ENCODE measurements around the gene RNF40. TPM values are rescaled to one million over a fixed set of nuclear protein-coding genes. Genes with fewer than 3 reads are reported as not detected.
A peak's percentile ranks its signal among the peaks of the same experiment; 100 is the strongest.

The RNF40 gene
- 63.5 and 75.3 TPM in 2 replicates for total RNA-seq
- polyA plus RNA-seq: 70.4 and 75.6 TPM in 2 replicates

- H3K4me3 ChIP-seq: peak within 1 kb of the TSS; percentile 51
- H3K9me2 ChIP-seq (replicated peaks; ENCODE audit: insufficient read depth): no peaks in the 10 kb centered on the region
- peak; percentile 97 for DNase-seq (ENCODE audit: low spot score)
- H3K4me2 ChIP-seq: peak within 1 kb of the TSS; percentile 98
- H3K9me3 ChIP-seq (ENCODE audit: low read depth): no peaks in the 10 kb centered on the region
- H3K27ac ChIP-seq: peak within 1 kb of the TSS; percentile 69
- H3K79me2 ChIP-seq: peaks cover 28% of the 10 kb centered on the region
- H4K20me1 ChIP-seq (ENCODE audit: insufficient read depth, poor library complexity, severe bottlenecking): no peaks in the 10 kb centered on the region
- peaks cover 17% of the 10 kb centered on the region for H3K4me1 ChIP-seq (ENCODE audit: insufficient read depth)
- H2AFZ ChIP-seq: peak within 1 kb of the TSS; percentile 70
- TF ChIP-seq CTCF (IDR thresholded peaks at IDR 0.05; ENCODE audit: poor library complexity) (no peak), EZH2phosphoT487 (IDR thresholded peaks at IDR 0.05; ENCODE audit: low read depth, severe bottlenecking, unreplicated experiment) (no peak), EZH2 (IDR thresholded peaks at IDR 0.05; ENCODE audit: borderline replicate concordance) (no peak)
- no peaks in the 10 kb centered on the region for H3K27me3 ChIP-seq
- H3K36me3 ChIP-seq (replicated peaks; ENCODE audit: insufficient read depth, low read depth): no peaks in the 10 kb centered on the region
- WGBS (ENCODE audit: low lambda C conversion rate, missing lambda C conversion rate): 2% methylated on average over 58 of the region's 60 CpGs
Observed at GRCh38 chr16:30761928-30762902, at the start of gene RNF40, which contains the start of gene CFAP119. Gene RNF40, plus strand, starts transcription at chr16:30762322. Its CDS starts 224 bp downstream, at chr16:30762546. Gene CFAP119, minus strand, starts transcription at chr16:30762062. Its CDS starts 314 bp downstream, at chr16:30761748.

DNA sequence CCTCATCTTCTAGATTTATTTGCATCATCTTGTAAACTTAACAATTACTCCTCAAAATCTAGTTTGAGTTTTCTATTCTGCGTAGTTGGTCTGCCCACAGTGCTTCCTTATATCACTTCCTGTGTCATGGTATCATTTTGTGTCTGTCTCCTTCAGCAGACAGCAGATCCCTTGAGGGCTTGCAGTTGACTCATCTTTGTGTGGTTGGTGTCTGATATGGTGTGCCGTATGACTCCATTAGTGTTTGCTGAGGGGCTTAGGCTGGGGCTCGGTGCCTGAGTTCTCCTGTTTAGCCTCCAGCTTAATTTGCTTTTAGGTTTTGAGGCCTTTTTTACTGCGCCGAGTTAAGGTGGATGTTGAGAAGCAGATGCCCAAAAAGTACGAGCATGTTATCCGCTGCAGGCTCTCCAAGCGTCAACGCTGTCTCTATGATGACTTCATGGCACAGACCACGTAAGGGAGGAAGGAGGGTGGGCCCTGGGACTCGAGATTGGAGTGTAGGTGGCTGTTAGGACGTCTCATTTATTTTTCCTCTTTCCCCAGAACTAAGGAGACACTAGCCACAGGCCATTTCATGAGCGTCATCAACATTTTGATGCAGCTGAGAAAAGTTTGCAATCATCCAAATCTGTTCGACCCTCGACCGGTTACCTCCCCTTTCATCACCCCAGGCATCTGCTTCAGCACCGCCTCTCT lies 46.2 kb upstream of the RNF40 start:
- Histone ChIP-seq H3K9me2 (replicated peaks; ENCODE audit: insufficient read depth) (no peaks in the 10 kb centered on the region), H3K4me1 (ENCODE audit: insufficient read depth) (no peaks in the 10 kb centered on the region), H3K79me2 (peaks cover 44% of the 10 kb centered on the region), H3K27me3 (no peaks in the 10 kb centered on the region), H3K4me3 (no peak overlapping the region), H3K27ac (peak overlapping the region; percentile 74), H3K9me3 (ENCODE audit: low read depth) (no peaks in the 10 kb centered on the region), H3K4me2 (no peak overlapping the region), H4K20me1 (ENCODE audit: insufficient read depth, poor library complexity, severe bottlenecking) (peaks cover 22% of the 10 kb centered on the region), H2AFZ (no peak overlapping the region), H3K36me3 (replicated peaks; ENCODE audit: insufficient read depth, low read depth) (peaks cover 4% of the 10 kb centered on the region)
- TF ChIP-seq EZH2 (IDR thresholded peaks at IDR 0.05; ENCODE audit: borderline replicate concordance) (no peak), CTCF (IDR thresholded peaks at IDR 0.05; ENCODE audit: poor library complexity) (no peak), EZH2phosphoT487 (IDR thresholded peaks at IDR 0.05; ENCODE audit: low read depth, severe bottlenecking, unreplicated experiment) (no peak)
- DNase-seq (ENCODE audit: low spot score): no peak
- WGBS (ENCODE audit: low lambda C conversion rate, missing lambda C conversion rate): 87% methylated on average over 17 of the region's 17 CpGs

DNA sequence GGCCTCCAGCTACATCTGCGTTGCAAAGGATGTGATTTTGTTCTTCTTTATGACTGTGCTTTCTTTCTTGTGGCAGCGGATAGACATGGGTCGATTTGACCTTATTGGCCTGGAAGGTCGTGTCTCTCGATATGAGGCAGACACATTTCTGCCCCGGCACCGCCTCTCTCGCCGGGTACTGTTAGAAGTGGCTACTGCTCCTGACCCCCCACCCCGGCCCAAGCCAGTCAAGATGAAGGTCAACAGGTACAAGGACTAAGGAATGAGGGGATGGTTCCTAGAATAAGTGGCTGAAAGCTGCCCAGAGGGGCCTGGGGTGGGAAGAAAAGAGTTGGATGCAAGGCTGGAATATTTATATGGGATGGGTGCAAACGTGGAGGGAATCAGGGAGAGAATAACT lies 42.0 kb upstream of the RNF40 start:
- DNase-seq (ENCODE audit: low spot score): no peak
- Histone ChIP-seq H3K4me1 (ENCODE audit: insufficient read depth) (no peaks in the 10 kb centered on the region), H3K9me3 (ENCODE audit: low read depth) (no peaks in the 10 kb centered on the region), H3K9me2 (replicated peaks; ENCODE audit: insufficient read depth) (no peaks in the 10 kb centered on the region), H3K27ac (no peak overlapping the region), H4K20me1 (ENCODE audit: insufficient read depth, poor library complexity, severe bottlenecking) (peaks cover 19% of the 10 kb centered on the region), H3K27me3 (no peaks in the 10 kb centered on the region), H3K4me2 (no peak overlapping the region), H3K79me2 (peaks cover 44% of the 10 kb centered on the region), H3K4me3 (no peak overlapping the region), H2AFZ (no peak overlapping the region), H3K36me3 (replicated peaks; ENCODE audit: insufficient read depth, low read depth) (peaks cover 4% of the 10 kb centered on the region)
- 95% methylated on average over 11 of the region's 11 CpGs for WGBS (ENCODE audit: low lambda C conversion rate, missing lambda C conversion rate)
- TF ChIP-seq EZH2phosphoT487 (IDR thresholded peaks at IDR 0.05; ENCODE audit: low read depth, severe bottlenecking, unreplicated experiment) (no peak), EZH2 (IDR thresholded peaks at IDR 0.05; ENCODE audit: borderline replicate concordance) (no peak), CTCF (IDR thresholded peaks at IDR 0.05; ENCODE audit: poor library complexity) (no peak)
